GM19463 (cell line): ENCODE data around the gene AKR1D1.
"Not testable (repeated sequence)": the region's sequence is repeated elsewhere in the genome, so short reads cannot be mapped to it uniquely, and the experiment has no call there.

ENCODE experiments used
- ATAC-seq: cut with Tn5 transposase; IDR thresholded peaks from one replicate; pipeline ENCODE4 v1.9.1; 2021; ENCODE audit warnings: mild to moderate bottlenecking, moderate library complexity; ENCODE audit not compliant: unreplicated experiment

AKR1D1 gene, protein sequence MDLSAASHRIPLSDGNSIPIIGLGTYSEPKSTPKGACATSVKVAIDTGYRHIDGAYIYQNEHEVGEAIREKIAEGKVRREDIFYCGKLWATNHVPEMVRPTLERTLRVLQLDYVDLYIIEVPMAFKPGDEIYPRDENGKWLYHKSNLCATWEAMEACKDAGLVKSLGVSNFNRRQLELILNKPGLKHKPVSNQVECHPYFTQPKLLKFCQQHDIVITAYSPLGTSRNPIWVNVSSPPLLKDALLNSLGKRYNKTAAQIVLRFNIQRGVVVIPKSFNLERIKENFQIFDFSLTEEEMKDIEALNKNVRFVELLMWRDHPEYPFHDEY

GRCh38 chr7:138076196-138076595, at the start of gene AKR1D1:
TSS of gene AKR1D1 (plus strand) at chr7:138076459. CDS start at chr7:138076519, 60 bp downstream.
- ATAC-seq: no peak

- no peak for ATAC-seq
These were observed 49.2 kb upstream of the AKR1D1 start for GRCh38 chr7:138027100-138027499.

- ATAC-seq: no peak
These were observed 47.1 kb upstream of the AKR1D1 start for GRCh38 chr7:138029126-138029525.

- ATAC-seq: no peak
These were observed 46.3 kb upstream of the AKR1D1 start for GRCh38 chr7:138029941-138030340.

DNA sequence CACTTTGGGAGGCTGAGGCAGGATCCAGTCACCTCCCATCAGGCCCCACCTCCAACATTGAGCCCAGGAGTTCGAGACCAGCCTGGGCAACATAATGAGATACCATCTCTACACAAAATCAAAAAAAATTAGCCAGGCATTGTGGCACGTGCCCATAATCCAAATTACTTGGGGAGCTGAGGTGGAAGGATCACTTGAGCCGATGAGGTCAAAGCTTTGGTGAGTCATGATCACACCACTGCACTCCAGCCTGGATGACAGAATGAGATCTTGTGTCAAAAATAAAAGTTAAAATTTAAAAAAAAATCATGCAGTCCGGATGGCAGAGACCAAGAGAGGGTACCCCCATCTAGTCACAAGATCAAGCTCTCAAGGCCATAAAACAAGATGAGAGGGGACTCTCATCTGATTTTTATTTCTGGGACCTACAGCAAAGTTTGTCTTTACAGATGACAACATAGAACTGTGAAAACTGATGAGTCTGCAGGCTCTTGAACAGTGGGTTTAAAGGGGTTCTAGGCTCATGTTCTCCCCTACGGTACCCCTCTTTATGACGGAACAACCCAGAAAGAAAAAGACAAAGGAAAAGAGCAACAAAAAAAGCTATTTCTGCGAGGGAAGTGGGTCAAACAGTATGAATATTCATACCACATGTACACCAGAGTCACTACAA, 45.4 kb upstream of the AKR1D1 start:
- no peak for ATAC-seq

DNA sequence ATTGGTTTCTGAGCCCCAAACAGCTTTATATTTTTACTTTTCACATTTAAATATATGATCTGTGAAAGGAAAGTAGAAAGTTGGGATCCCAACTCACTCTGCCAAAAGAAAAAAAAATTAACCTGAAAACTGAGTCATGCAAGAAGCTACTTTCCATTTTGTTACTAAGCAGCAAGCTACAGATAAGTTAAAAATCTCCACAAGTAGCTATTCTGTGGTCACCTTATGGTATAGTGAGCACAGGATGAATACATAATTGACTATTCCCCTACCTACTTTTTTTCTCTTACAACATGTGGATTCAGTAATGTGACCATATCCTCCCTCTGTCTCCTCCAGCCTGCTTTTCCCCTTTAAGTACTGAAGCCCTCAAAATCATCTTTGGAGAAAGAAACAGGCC, 44.1 kb upstream of the AKR1D1 start:
- peak; percentile 67 for ATAC-seq

DNA sequence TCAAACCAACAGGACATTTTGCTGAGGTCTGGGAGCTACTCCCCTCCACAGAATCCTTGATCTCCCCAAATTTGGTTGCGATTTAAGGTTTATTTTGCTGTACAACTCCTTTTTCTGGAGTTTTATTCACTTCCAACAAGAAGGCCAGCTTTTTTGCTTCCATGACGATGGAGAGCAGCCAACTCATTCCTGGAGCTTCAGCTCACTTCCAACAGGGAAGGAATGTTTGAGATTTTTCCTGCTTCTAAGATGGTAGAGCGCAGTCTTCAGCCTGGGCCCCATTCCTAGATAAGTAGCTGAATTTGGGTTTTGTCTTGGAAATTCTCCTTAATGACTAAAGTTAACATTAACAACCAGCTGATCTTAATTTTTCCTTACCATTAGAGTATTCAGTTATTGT, 43.5 kb upstream of the AKR1D1 start:
- ATAC-seq: no peak

DNA sequence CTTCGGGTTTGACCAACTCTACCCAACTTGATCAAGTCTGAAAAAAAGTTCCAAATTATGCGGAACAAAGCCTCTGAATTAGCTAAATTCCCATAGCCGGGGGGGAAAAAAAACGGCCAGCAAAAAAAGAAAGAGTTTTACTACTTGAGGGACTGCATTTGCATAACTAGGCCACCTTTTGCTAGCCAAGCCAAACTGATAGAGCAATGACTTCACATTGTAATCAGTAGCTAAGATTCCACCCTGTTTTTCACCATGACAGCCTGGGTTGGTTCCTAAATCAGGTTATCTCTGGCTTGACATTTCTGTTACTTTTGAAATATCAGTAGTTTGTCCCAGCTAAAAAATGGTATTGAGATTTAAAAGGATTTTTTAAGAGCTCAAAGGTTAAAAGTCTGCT, 43.0 kb upstream of the AKR1D1 start:
- ATAC-seq: no peak

DNA sequence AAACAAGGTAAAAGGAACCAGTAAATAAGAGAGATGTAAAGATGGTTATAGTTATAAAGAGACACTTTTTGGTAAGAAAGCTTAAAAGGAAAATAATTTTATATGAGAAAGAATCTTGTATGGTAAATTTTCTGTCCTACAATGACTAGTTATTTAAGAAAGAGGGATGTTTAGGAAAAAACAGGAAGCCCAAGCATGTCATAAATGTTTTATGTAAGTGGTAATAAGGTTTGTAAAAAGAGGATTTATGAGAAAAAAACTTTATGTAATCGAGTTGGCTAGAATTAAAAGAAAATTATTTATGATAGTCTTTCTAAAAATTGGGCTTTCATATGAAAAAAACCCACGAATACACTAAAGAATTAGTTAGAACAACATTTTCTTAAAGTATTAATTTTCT, 40.1 kb upstream of the AKR1D1 start:
- ATAC-seq: no peak

DNA sequence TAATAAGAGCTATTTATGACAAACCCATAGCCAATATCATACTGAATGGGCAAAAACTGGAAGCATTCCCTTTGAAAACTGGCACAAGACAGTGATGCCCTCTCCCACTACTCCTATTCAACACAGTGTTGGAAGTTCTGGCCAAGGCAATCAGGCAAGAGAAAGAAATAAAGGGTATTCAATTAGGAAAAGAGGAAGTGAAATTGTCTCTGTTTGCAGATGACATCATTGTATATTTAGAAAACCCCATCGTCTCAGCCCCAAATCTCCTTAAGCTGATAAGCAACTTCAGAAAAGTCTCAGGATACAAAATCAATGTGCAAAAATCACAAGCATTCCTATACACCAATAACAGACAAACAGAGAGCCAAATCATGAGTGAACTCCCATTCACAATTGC, 36.2 kb upstream of the AKR1D1 start:
- ATAC-seq: not testable (repeated sequence)

DNA sequence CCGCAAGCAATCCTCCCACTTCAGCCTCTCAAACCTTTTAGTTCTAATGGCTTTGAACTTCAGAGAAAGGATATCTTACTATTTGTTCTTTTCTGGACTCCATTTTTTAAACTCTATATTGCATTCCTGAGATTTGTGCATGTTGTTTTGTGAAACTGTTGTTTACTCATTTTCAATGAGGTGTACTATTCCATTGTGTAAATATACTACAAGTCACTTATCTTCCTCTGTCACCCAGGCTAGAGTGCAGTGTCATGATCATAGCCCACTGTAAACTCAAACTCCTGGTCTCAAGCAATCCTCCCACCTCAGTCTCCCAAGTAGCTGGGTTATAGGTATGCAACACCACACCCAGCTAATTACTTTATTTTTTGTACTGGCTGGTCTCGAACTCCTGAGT, 31.4 kb upstream of the AKR1D1 start:
- ATAC-seq: no peak

DNA sequence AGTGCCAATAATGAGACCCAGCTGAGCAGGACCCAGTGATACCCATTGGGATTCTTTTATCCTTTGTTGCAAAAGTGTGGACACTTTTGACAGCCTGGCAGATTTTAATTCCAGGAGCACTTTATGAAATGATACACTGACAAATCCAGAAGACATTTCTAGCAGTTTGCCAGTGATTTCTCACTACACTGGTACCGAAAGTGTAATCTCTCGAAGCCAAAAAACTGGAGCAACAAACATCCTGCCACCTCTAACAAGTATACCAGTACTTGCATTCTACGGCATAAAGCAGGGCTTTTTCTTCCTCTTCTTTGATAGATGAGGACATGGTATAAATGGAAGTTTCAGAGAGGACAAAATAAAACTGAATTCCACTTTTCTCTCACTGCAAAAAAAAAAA, 28.4 kb upstream of the AKR1D1 start:
- ATAC-seq: no peak

- ATAC-seq: no peak
These were observed 26.6 kb upstream of the AKR1D1 start for GRCh38 chr7:138049505-138050116.

DNA sequence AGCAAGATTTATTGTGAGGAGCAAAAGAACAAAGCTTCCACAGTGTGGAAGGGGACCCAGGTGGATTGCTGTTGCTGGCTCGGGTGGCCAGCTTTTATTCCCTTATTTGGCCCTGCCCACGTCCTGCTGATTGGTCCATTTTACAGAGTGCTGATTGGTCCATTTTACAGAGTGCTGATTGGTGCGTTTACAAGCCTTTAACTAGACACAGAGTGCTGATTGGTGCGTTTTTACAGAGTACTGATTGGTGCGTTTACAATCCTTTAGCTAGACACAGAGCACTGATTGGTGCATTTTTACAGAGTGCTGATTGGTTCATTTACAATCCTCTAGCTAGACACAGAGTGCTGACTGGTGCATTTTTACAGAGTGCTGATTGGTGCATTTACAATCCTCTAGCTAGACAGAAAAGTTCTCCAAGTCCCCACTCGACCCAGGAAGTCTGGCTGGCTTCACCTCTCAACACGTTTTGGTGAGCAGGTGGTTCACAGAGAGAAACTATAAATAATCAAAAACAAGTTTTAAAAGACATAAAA, 24.5 kb upstream of the AKR1D1 start:
- not testable (repeated sequence) for ATAC-seq

DNA sequence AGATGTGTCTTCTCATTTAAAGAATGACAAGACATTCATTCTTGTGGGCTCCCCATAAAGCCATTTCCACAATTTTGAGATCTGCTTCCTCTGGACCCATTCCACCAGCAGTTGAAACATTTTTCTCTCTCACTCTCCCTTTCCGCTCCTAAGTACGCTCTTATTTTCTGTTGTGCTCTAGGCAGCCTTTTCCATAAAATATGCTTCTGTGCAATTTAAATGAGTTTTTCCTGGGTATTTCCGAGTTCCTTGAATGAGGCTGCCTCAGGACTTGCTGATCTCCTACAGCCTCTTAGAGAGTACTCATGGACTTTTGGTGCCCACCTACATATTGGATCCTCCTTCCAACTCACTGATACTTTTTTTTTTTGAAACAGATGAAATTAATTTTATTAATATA, 23.6 kb upstream of the AKR1D1 start:
- no peak for ATAC-seq

GRCh38 chr7:138055698-138056097, 20.6 kb upstream of the AKR1D1 start:
- ATAC-seq: not testable (repeated sequence)

DNA sequence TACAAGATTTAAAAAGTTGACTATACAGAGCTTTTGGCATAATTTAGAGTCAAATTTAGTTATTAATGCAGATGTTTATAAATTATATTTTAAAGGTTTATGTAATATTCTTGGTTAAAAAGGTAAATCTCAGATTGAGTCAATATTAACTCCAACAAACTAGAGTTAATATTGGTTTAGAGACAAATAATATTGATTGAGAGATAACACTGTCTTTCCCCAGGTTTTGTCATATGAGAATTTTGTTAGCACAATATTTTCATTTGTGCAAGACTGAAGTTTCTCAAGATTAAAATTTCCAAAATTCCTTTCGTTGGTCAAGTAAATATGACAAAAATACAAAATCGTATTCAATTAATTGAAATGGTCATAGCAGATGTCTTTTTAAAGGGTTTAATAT, 12.9 kb upstream of the AKR1D1 start:
- no peak for ATAC-seq

GRCh38 chr7:138064856-138065357, 11.4 kb upstream of the AKR1D1 start:
- ATAC-seq: no peak

DNA sequence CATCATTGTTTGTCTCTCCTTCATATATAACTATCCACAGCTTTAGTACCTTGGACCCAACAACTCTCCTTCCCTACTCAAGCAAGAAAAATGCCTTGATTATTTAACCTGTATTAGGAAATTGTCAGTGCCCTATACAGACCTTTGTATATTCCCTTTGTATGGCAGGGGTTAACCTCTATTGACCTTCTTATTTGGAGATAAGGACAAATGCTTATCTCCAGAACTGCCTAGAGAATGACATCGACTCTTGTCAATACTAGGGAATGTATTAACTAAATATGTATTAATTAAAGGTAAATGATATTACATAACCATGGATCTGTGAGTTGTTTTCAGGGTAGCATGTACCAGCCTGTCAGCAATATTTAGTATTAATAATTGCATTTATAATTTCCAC, 10.4 kb upstream of the AKR1D1 start:
- no peak for ATAC-seq

GRCh38 chr7:138066954-138067394, 9.3 kb upstream of the AKR1D1 start:
- peak; percentile 79 for ATAC-seq

DNA sequence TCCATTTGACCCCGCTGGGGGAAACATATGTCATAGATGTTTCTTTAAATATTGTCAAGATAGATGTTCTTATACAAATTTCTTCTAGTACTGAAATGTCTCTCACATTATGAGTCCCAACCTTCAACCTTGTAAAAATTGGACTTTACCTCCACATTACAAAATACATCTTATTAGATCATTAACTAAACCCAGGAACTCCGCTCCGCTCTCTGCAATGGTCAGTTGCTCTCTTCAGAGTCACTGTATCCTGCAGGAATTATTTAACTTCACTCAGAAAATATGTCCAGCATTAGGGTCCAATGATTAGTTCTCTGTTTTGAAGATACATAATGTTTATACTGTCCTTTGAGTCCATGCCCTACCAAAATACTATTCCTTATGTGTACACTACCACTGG, 8.5 kb upstream of the AKR1D1 start:
- ATAC-seq: no peak

DNA sequence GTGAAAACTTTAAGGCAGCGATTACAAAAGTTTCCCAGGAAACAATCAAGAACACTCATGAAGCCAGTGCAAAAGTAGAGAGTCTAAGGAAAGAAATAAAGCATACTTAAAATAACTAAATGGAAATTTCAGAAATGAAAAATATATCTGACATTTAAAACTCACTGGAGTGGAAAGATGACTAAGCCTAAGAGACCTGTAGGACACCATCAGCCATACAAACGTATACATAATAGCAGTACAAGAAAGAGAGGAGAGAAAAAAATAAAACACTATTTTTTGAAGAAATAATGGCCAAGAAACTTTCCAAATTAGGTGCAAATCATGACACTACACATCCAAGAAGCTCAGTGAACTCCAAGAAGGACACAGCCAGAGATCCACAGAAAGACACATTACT, 5.4 kb upstream of the AKR1D1 start:
- ATAC-seq: no peak
